Amygdala (tissue), 56 donors: Measurements from ENCODE around the gene ANKS1B.
"Not testable (repeated sequence)": the region's sequence is repeated elsewhere in the genome, so short reads cannot be mapped to it uniquely, and the experiment has no call there.

ENCODE experiments used
- DNase-seq, 56 donors: peaks; one replicate each; lab custom pipeline; 2025; lab: John Stamatoyannopoulos, UW

ANKS1B gene

DNA sequence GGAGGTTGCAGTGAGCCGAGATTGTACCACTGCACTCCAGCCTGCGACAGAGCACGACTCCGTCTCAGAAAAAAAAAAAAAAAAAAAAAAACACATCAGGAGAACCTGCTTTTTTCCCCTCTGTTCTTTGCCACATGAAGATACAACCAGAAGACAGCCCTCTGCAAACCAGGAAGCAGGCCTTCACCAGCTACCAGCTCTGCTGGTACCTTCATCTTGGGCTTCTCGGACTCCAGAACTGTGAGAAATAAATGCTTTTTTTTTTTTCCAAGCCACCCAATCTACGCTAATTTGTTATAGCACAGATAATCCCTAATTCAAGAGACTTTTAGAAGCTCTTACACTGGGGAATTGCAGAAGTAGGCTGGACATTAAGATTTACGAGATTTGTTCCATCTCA, 216.0 kb downstream of the ANKS1B start:
- DNase-seq: no peak

GRCh38 chr12:99767809-99768208, 216.9 kb downstream of the ANKS1B start:
- no peak for DNase-seq

DNA sequence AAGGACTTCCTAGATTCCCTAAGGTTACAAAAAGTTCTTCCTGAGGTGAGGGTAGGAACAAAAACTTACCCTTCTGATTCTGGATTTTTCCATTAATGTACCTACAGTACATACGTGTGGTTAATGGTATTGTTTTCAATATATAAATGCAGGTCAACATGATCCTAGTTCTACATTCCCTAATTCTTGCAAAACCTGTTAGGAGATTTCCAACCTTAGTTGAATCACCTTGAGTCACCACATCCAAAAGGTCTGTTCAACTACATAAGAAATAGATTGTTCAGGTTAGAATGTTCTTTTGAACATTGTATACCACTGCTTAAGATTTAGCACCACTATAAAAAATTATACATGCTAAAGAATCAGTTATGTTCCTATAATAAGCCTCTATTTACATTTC, 218.3 kb downstream of the ANKS1B start:
- no peak for DNase-seq

- DNase-seq: no peak
Observed at GRCh38 chr12:99765469-99766114, 219.1 kb downstream of the ANKS1B start.

DNA sequence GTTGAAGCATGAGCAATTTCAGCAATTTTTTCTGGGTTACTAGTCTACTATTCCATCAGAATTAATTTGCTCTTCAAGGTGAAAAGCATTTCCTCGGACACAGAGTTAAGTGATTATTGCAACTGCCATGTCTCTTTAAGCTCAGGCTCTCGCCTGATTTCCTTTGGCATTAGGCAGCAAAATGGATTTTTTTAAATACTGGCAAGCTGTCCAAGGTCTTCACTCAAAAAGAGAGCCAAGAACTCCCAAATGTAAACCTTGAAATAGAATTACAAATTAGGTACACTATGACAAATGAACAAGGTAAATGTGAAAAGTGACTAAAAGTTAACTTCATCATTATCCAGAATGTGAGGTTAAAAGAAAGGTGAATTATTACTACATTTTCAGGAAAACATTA, 225.3 kb downstream of the ANKS1B start:
- no peak for DNase-seq

- no peak for DNase-seq
Observed at GRCh38 chr12:99758997-99759396, 225.7 kb downstream of the ANKS1B start.

DNA sequence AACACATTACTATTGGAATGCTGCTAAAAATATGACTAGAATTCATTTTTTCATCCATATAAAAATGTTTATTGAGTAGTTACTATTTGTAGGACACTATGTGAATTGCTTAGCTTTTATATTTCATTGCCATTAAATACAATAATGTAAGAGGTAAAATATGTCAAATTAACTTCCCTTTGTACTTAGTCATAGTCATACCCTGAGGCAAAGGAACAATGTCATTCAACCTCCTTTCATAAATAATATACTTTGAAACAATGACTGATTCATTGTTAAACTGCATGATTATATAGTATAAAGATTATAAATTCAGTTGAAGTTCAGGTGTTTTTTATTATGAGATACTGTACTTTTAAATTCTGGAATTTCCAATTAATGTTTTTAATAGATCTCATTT, 232.0 kb downstream of the ANKS1B start:
- DNase-seq: no peak

DNA sequence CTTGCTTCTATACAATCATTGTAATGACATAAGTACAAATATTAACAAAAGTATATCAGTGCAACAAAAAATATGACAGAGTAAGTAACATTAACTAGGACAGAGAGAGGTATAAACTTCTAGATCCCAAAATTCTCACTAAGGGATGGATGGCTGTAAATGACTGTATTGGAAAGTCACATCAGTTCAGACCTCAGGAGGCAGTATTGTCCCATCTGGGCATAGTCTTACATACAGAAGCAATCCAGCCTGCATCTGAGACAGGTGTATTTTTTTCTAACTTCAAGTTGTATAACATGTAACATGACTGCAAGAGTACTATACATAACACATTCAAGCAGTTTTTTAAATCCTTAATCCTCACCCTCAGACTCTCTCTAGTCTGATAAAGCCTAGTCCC, 238.2 kb downstream of the ANKS1B start:
- DNase-seq: no peak

DNA sequence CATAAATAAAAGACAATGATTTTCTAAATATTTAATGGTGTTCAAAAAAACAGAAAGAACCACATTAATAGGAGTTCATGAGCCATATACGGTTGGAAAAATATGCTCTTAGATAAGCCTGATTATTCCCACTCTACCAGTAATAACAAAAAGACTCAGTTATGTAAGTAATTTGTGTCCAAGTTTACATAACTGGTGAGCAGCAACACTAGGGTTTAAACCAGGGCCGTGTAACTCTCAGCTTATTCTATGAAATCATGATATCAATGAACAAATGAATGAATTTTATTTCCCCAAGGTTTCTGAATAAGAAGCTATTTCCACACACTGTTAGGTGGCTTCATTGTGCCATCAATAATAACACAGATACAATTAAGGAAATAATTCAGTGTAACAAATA, 238.8 kb downstream of the ANKS1B start:
- DNase-seq: no peak

DNA sequence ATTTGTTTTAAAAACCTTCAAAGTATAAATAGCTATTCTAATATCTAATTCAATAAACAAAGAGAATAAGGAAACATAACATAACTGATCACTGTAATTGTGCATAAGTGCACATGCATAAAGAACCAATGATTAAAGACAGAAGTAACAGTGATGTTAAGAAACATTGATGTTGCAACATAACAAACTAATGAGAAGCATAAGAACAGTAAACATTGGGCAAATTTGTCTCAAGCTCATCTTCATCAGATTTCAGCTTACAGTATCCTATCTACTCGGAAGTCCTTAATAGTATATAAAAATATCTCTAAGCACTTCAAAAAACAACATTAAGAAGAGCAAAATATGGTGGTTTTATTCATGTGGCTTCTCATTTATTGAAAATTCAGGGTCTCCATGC, 239.6 kb downstream of the ANKS1B start:
- no peak for DNase-seq

DNA sequence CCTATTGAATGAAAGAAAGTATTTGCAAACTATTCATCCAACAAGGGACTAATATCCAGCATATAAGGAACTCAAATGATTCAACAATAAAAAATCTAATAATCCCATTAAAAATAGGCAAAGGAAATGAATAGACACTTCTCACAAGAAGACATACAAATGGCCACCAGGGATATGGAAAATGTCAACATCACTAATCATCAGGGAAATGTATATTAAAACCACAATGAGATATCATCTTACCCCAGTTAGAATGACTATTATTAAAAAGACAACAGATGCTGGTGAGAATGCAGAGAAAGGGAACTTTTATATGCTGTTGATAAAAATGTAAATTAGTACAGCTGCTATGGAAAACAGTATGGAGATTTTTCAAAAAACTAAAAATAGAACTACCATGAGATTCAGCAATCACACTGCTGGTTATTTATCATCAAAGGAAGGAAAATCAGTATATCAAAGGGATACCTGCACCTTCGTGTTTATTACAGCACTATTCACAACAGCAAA, 247.9 kb downstream of the ANKS1B start:
- DNase-seq: no peak

- DNase-seq: no peak
Observed at GRCh38 chr12:99732131-99732530, 252.6 kb downstream of the ANKS1B start.

- no peak for DNase-seq
Observed at GRCh38 chr12:99722690-99723486, 261.8 kb downstream of the ANKS1B start.

- no peak for DNase-seq
Observed at GRCh38 chr12:99721715-99722275, 262.9 kb downstream of the ANKS1B start.

DNA sequence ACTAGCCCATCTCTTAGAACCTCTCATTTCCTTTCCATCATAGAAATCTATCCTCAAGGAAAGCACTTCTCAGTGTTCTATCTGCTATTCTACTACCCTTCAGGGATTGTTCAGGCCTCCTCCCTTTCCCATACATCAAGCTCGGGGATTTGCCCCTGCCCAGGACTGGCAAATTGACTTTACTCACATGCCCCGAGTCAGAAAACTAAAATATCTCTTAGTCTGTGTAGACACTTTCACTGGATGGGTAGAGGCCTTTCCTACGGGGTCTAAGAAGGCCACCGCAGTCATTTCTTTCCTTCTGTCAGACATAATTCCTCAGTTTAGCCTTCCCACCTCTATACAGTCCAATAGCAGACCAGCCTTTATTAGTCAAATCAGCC, 264.7 kb downstream of the ANKS1B start:
- not testable (repeated sequence) for DNase-seq

GRCh38 chr12:99719411-99720082, 265.2 kb downstream of the ANKS1B start:
- DNase-seq: not testable (repeated sequence)

GRCh38 chr12:99715841-99716510, 268.8 kb downstream of the ANKS1B start:
- DNase-seq: not testable (repeated sequence)

DNA sequence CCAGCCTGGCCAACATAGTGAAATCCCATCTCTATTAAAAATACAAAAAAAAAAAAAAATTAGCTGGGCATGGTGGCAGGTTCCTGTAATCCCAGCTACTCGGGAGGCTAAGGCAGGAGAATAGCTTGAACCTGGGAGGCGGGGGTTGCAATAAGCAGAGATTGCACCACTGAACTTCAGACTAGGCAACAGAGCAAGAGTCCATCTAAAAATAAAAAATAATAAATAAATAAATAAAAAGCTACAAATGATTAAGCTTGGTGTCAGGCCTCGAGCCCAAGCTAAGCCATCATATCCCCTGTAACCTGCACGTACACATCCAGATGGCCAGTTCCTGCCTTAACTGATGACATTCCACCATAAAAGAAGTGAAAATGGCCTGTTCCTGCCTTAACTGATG, 269.8 kb downstream of the ANKS1B start:
- DNase-seq: not testable (repeated sequence)

DNA sequence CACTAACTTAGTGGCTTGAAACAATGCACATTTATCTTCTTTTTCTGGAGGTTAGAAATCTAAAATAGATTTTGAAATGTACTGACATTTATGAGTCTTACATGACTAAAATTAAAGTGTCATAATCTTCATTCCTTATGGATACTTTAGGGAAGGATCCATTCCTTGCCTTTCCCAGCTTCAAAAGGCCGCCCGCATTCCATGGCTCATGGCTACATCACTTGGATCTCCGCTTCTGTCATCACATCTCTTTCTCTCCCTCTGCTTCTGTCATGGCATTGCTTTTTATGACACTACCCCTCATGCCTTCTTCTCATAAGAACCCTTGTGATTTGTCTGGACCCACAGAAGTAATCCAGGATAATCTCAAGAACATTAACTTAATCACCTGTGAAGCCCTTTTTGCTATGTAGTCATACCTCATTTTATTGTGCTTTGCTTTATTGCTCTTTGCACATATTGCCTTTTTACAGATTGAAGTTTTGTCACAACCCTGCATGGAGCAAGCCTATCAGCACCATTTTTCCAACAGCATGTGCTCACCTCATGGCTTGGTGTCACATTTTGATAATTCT, 270.7 kb downstream of the ANKS1B start:
- DNase-seq: no peak

DNA sequence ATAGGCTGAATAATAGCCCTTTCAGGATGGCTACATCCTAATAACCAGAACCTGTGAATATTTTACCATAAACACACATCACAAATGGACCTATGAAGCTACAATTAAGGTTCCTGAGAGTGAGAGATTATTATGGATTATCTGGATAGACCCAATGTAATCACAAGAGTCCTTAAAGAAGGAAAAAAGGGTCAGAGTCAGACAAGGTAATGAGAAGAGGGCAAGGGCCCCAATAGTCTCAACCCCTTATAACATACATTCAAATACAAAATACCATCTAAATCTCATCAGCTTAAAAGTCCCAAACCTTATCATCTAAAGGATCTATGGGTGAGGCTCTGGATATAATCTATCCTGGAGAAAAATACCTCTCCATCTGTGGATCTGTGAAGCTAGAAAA, 272.5 kb downstream of the ANKS1B start:
- DNase-seq: no peak
